ENCODE data around the gene FRMPD3.
"Not testable (repeated sequence)": the region's sequence is repeated elsewhere in the genome, so short reads cannot be mapped to it uniquely, and the experiment has no call there.

The FRMPD3 gene

GRCh38 chrX:107448998-107449835 lies at the start of gene FRMPD3:
Gene FRMPD3 (plus strand): TSS chrX:107449652. CDS start chrX:107526589, 76,937 bp downstream.
- DNase-seq, result peak; percentile 32

DNA sequence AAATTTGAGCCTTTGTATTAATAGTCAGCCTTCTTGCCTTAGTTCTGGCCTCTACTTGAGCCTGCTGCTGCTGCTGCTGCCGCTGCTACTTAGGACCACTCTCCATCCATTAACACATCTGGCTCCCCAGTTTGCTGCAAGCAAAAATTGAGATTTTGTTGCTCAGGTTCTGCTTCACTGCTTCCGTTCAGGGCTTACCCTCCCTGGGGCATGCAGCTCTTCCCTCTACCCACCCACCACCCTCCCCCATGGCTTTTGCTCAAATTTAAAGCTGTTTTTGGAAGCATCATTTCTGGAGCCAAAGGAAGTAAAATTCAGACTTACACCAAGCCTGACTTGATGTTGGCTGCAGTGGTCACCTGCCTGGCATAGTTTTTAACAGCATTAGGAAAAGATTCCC lies 28.9 kb upstream of the FRMPD3 start:
- no peak for DNase-seq

GRCh38 chrX:107421337-107421861 lies 28.1 kb upstream of the FRMPD3 start:
- no peak for DNase-seq

DNA sequence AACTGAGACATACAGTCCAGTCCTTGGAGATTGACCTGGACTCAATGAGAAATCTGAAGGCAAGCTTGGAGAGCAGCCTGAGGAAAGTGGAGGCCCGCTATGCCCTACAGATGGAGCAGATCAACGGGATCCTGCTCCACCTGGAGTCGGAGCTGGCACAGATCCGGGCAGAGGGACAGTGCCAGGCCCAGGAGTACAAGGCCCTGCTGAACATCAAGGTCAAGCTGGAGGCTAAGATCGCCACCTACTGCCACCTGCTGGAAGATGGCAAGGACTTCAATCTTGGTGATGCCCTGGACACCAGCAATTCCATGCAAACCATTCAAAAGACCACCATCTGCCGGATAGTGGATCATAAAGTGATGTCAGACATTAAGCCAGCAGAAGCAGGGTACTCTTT lies 20.4 kb upstream of the FRMPD3 start:
- DNase-seq, result no peak

DNA sequence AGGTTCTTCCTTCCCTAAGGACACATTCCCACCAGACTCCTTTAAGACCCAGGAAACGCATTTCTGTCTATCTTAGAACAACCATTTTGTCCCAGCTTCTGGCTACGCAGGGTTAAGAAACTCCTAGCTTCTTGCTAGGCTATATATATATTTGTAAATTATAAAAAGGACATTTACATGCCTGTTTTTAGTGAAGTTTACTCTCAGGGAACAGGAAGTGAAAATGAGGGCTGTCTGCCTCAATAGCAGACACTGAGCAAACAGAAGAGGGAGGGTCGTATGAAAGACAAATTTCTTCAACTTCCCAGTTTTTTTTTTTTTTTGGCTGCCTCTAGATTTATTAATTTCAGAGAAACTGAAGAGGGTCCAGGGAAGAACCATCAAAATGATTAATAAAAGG lies 9.3 kb upstream of the FRMPD3 start:
- DNase-seq, result no peak

- no peak for DNase-seq
Measured at GRCh38 chrX:107440692-107441091, 8.8 kb upstream of the FRMPD3 start.

GRCh38 chrX:107442914-107443527 lies 6.4 kb upstream of the FRMPD3 start:
- DNase-seq, result no peak

- no peak for DNase-seq
Measured at GRCh38 chrX:107445146-107445545, 4.3 kb upstream of the FRMPD3 start.

DNA sequence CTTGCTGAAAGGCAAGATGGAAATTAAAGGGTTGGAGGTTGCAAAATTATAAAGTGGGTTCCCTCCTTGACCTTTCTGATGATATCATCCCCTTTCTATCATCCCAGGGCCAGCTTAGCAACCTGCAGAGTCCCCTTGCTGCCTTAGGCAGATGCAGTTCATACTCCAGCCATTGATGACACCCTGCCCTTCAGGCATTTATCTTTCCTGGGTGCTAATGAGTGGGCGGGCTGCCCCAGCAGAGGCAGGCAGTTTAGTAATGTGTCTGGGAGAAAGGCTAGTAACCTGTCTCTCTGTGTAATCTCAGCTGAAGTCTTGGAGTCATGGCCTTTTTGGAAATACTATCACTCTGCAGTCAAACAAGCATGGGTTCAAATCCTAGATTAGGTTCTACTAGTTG lies 3.8 kb upstream of the FRMPD3 start:
- no peak for DNase-seq

DNA sequence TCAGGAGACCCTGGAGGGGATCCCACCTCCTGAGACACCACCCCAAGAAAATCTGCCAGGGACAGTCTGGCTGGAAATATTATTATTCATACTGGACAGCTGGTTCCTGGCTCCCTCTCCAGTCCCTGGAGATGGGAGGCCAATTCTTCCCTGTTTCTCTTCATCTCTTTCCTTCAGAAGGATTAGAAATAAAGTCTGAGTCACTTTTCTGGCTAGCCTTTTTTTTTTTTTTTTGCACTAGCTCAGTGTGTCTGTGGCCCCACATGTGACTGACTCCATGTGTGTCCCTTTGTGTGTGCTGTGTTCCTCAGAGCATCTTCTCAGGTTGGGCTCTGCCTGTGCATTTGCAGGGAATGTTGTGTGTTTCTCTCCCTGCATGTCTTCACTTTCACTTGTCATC lies 1.8 kb upstream of the FRMPD3 start:
- DNase-seq, result no peak

- DNase-seq, result no peak
Measured at GRCh38 chrX:107448625-107448997, 841 bp upstream of the FRMPD3 start.

DNA sequence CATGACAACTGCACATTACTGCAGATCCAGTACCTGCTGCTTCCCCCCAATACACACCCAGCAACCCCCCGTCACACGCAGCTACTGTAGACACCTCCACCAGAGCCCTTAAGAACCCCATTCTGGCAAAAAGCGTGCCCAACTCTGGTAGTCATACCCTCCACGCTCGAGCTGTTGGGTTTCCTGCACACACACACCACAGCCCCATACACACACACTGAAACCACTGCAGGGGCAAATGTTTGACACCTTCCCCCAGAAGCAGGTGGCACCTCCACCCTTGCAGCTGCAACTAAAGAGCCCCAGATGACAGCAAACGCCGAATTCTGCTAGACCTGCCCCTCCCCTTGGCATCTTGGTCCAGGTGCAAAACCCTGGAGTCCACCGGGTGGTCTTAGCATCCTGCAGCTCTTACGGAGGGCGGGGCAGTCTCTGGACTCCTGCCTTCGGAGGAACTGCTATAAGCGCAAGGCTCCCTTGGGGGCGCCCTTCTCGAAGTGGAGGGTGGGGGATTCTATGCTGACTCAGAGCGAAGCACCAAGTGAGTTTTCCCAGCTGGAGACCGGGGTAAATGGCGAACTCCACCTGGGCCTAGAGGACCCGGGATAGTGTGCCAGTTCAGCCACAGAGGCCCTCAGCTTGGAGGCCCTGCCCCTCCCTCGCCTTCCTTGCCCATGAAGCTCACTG lies 1.5 kb downstream of the FRMPD3 start:
- DNase-seq, result no peak

DNA sequence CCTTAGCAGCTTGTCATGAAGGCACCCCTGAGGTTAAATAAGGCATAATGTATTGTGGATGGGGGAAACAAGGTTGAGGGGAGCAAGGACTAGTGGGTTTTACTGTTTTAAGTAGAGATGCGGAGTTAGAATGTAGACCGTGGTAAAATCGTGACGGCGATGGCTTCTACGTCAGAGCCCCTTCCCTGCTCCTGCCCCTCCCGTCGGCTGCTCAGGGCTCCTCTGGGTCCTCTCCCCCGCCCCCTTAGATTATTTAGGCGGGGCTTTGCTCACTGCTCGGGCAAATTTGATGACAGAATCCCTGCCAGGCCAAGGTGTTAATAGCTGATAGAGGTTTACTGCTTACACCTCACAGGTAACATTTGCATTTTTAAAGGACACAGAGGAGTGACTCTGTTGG lies 2.3 kb downstream of the FRMPD3 start:
- DNase-seq, result no peak

DNA sequence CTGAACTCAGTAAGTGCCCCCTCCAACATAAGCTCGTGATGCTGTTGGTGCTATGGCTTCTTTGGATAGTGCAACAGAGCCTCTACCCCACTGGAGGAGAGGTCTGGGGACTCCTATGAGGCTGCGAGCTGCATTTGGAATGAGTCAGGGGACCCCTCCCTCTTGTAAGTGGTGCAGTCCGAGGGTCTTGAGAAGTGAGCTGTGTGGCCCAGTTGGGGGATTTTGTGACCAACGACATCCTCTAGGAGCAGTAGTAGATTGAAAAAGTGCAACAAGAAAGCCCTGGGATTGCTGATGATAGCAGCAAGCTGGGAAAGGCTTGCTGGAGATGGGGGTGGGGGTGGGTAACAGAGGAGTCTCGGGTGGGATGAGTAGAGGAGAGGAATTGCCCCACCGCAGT lies 3.1 kb downstream of the FRMPD3 start:
- no peak for DNase-seq

DNA sequence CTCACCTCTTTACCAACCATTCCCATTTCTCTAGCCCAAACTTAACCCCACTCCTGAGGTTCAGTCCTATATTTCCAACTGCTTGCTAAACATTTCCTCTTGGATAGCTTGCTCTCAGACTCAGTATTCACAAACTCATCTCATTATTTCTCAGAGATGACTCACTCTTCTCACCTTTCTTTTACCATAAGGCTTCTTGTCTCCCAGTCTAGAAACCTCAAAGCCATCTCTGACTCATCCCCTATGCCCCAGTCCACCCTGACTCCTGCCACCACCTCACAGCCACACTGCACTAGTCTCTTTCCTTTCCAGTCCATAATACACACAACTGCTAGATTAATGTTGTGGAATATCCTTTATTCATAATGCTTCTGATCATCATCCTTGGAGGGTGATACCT lies 4.8 kb downstream of the FRMPD3 start:
- DNase-seq, result no peak

DNA sequence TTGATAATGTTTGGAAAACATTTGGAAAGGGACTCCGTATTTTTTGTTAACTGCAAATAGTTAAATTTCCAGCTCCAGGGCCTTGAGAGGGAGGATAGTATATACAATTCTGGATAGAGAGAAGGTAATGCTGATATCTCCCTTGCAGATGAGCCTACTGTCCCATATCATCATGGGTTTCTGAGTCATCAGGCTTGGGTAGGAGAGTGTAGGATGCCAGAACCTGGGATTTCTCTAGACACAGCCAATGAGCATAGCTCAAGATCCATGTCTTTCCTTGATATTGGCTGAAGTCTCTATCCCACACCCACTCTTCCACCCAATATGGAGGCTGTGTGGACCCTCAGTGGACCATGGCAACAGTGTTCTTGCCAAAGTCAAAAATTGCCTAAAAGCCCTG lies 7.8 kb downstream of the FRMPD3 start:
- no peak for DNase-seq

- DNase-seq, result no peak
Measured at GRCh38 chrX:107465932-107466620, 16.6 kb downstream of the FRMPD3 start.

DNA sequence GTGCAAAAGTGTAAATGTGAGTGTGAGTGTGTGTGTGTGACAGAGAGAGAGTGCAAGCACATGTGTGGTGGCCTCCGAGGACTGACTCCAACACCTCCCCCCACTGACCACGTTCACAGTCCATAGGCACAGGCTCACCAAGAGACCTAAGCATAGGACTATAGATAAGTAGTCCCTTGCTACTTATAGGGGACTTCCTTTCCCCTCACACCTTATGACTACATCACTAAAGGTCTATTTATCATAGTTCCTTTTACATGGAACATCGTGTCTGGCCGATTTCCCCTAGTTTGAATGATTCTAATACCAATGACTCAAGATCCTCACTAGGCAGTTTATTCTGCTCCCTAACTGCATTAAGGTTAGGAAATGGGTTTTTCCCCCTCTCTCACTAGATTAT lies 17.8 kb downstream of the FRMPD3 start:
- DNase-seq, result no peak

GRCh38 chrX:107470198-107470597 lies 20.7 kb downstream of the FRMPD3 start:
- no peak for DNase-seq

- DNase-seq, result no peak
Measured at GRCh38 chrX:107470971-107471370, 21.5 kb downstream of the FRMPD3 start.

DNA sequence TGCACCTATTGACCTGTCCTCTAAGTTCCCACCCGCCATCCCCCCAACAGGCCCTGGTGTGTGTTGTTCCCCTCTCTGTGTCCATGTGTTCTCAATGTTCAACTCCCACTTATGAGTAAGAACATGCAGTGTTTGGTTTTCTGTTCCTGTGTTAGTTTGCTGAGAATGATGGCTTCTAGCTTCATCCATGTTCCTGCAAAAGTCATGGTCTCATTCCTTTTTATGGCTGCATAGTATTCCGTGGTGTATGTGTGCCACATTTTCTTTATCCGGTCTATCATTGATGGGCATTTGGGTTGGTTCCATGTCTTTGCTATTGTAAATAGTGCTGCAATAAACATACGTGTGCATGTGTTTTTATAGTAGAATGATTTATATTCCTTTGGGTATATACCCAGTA lies 22.0 kb downstream of the FRMPD3 start:
- not testable (repeated sequence) for DNase-seq

DNA sequence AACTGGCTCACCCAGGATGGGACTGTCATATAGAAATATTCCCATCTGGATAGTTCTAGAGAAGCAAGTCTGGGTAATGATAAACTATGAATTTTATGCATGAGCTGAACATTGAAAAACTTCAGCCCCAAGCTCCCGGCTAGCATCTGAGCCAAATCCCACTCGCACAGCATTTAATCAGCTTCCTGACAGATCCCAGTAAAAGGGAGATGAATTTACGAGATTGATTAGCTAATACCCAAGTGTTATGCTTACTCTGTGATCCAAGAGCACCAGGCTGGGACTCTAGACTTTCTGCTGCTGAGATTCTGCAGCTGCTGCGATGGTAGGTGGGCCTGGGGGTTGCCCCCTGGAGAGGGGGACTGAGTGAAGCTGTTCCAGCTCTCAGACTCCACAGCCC lies 28.0 kb downstream of the FRMPD3 start:
- DNase-seq, result no peak

GRCh38 chrX:107480272-107480671 lies 30.8 kb downstream of the FRMPD3 start:
- DNase-seq, result no peak
